GM10847 (cell line): ENCODE results near the gene ISM2.
A peak's percentile ranks its signal among the peaks of the same experiment; 100 is the strongest.

Experiments used
- POLR2A ChIP-seq: IDR thresholded peaks from 2 replicates; pipeline ENCODE4 v1.6.1; 2011; ENCODE audit not compliant: insufficient read length; ENCODE audit errors: extremely low read depth

The ISM2 gene

DNA sequence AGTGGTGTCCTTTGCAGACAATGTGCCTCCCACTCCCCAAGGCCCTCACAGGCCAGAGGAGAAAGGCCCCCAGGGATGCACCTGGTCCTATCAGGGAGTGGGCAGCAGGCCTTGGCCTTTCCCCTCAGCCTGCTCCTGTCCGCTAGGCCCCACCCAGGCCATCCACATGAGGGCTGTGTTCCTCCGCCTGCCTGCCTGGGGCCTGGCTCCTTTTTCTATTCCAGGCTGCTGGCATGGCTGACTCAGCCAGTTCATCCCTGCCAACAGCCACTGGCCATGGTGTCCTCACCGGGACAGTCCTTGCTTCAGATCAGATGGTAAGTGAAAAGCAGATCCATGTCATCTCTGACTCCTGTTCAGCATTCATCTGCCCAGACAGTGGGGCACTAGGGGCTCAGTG, 13.4 kb downstream of the ISM2 start:
- TF ChIP-seq POLR2A, result no peak

- no peak for TF ChIP-seq POLR2A
Observed at GRCh38 chr14:77482422-77482821, 16.2 kb downstream of the ISM2 start.

GRCh38 chr14:77478796-77479195, 19.8 kb downstream of the ISM2 start:
- TF ChIP-seq POLR2A, result no peak

DNA sequence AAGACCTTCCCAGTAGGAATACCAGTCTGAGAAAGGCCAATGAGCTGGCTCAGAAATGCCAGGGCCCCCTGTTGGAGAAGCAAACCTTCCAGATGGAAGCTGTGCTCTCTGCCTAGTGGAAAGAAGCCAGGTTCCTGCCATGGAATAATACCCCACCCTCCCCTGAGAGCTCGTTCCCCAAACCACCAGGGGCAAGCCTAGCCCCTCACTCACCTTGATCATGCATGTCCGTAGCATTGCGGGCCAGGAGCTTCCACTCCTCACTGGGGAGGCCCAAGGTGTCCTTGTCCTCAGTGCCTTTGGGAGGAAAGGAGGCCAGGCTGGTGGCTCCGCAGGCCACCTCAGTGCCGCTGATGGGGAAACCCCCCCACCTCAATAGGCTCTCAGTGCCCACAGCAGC, 20.6 kb downstream of the ISM2 start:
- TF ChIP-seq POLR2A, result no peak

DNA sequence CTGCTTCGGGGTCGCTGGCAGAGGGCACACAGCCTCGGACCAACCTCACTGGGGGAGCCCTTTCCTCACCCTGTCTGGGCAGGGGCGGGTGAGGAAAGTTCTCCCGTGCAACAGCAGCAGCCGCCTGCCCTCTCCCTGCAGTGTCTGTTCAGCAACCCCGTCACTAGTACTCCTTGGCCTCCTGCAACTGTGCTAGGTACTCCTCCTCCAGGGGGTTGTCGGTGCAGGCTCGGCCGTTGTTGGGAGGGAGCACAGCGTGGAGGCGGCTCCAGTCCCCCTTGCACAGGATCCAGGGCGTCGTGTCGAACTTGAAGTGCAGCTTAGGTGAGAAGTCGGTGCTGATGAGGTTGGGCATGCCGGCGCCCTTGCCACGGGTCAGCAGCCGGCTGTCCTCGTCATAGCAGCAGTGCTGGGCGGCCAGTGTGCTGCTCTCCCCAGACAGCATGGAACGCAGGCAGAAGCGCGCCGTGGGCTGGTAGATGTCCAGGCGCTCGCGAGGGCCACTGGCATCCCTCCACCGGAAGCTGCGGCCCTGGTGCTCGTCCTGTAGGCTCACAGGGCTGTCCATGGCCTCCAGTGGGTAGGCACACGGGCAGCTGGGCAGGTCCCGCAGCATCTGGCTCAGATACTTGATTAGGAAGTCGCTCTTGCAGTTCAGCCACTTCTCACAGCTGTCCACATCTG, 23.0 kb downstream of the ISM2 start:
- no peak for TF ChIP-seq POLR2A

DNA sequence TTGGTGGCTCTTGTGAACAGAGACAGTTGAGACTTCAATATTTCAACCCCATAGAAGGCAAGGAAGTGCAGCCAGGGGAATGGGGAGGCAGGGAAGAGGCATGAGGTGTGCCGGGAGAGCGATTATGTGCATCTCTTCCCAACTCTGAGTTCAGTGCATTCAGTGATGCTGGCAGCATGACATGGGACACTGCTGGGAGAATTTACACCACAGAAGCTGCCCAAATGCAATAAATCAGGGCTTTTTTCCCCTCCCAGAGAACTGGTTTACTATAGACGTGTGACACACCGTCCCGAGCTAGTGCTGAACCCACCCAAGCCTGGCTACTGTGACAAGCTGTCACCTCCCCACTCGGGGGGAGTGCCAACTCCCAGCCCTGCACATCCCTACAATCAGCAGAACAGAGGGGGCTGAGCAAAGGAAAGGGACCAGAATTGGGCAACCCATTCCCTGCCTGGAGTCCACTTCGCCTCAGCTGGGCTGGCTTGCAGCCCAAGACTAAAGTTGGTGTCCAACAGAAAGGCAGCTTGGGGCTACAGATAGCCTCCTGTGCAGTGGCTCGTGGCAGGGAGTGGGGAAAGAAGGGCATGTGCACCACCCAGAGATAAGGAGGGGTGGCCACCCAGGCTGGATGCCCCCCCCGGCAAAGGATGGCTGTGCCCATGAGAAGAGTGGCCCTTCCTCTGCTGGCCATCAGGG, 24.0 kb downstream of the ISM2 start:
- no peak for TF ChIP-seq POLR2A

DNA sequence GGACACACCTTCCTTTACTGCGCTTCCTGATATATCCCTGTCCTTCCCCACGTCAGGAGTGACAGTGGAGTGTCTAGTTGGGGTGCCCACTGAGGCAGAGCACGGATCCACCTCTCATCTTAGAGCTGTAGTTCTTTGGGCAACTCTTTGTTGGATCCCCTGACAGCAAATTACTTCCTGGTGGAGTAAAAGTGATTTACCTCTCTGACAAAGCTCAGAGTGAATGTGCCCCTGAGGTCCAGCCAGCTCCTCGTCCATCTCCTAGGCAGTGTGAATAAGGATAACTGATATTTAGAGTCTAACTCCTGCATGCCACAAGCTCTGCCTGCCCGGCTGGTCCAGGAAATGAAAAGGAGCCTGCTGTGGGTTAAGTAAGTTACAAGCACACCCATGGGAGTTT, 24.7 kb downstream of the ISM2 start:
- no peak for TF ChIP-seq POLR2A

GRCh38 chr14:77470224-77470870, 28.3 kb downstream of the ISM2 start:
- TF ChIP-seq POLR2A, result no peak

DNA sequence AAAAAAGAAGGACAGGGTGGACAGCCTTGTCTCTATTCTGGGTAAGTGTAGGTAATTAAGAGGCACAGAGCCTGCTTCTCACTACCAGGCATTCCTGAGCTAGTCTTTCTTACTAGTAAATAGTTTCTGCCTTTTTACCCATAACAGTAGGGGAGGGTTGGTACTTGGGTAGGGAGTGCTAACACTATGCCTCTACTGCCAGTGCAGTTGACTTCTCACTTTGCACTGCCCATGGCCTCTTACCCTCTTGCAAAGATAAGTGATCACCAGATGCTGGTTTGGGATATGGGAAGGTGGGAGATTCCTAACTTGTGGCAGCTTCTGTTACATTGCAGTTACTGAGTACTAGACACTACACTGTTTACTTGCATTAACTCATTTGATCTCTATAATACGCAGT, 29.1 kb downstream of the ISM2 start:
- no peak for TF ChIP-seq POLR2A

DNA sequence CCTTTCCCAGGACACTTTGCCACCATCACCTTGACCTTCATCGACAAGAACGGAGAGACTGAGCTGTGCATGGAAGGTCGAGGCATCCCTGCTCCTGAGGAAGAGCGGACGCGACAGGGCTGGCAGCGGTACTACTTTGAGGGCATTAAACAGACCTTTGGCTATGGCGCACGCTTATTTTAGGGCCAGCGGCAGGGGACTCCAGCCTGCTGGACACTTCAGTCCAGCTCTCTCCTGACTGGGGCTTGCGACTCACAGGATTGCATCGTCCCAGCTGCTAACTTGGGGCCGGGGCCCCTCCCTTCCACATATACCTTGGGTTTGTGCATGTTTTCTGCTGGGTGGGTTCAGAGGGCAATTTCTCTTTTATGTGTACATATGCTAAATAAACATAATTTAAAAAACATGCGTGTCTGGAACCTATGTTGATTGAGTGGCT, 29.5 kb downstream of the ISM2 start:
- no peak for TF ChIP-seq POLR2A

DNA sequence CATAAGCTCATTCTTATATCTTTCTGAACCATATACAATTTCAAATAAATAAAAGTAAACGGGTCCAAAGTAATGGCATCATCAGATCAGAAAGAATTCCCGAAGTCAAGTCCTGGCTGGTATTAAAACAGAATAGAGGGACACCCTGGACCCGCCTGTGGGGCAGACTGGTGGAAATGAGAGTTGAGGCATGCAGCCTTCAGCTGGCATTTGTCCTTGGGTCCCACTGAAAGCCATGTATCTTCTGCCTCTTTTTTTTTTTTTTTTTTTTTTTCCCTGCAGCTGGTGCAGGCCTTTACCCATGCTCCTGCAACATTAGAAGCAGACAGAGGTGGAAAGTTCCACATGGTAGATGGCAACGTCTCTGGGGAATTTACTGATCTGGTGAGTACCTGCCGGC, 30.8 kb downstream of the ISM2 start:
- TF ChIP-seq POLR2A, result no peak

- no peak for TF ChIP-seq POLR2A
Observed at GRCh38 chr14:77459072-77459723, 39.4 kb downstream of the ISM2 start.

DNA sequence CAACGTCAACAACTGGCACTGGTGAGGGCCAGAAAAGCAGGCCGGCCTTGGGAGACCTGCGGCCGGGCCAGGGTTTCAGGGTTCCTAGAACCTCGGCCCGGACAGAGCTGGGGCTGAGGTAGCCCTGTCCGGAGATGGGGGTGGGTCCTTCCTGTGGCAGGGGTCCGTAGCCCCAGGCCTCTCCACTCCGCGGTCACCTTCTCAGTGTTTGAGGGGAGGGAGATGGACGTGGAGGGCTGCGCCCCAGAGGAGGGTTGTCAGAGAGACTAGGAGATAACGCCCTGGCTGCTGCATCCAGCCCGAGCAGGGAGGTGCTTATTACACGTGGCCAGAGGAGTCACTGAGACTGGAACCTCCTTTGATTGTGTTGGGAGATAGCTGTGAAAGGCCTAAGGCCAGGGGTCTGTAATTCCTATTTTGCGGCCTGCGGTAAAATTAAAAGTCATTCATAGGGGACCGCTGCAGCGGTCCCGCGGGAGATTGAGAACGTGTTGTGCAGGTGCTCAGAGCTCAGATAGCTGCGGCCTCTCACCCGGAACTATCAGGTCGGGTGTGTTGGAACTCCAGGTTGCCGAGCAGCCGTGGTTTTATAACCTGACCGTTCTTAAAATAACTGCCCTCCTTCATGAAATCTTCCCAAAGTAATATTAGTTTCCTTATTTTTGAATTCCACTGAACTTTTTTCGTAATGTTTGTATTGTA, 40.2 kb downstream of the ISM2 start:
- TF ChIP-seq POLR2A, result no peak

- peak; percentile 91 for TF ChIP-seq POLR2A
Observed at GRCh38 chr14:77457522-77458248, 40.9 kb downstream of the ISM2 start, which contains the start of the genes AHSA1 and VIPAS39. AHSA1 (plus strand) TSS chr14:77458093; CDS start chr14:77458190, 97 bp downstream. VIPAS39 (minus strand) TSS chr14:77457601; CDS start chr14:77454102, 3,499 bp downstream.
